HG02943 (cell line): ENCODE results near the gene CEP112.

Source experiments
- ATAC-seq: cut with Tn5 transposase; IDR thresholded peaks from one replicate; pipeline ENCODE4 v1.9.1; 2021; ENCODE audit warnings: mild to moderate bottlenecking, low read depth, moderate library complexity; ENCODE audit not compliant: unreplicated experiment

The CEP112 gene

GRCh38 chr17:65628644-65629036 is 563.3 kb downstream of the CEP112 start:
- ATAC-seq = no peak

- no peak for ATAC-seq
Measured at GRCh38 chr17:65627891-65628643, 563.9 kb downstream of the CEP112 start.

GRCh38 chr17:65627108-65627507 is 564.8 kb downstream of the CEP112 start:
- ATAC-seq = no peak

GRCh38 chr17:65626451-65626850 is 565.5 kb downstream of the CEP112 start:
- no peak for ATAC-seq

GRCh38 chr17:65618516-65618915 is 573.4 kb downstream of the CEP112 start:
- ATAC-seq = no peak

- no peak for ATAC-seq
Measured at GRCh38 chr17:65617496-65617895, 574.4 kb downstream of the CEP112 start.

GRCh38 chr17:65609749-65610148 is 582.2 kb downstream of the CEP112 start:
- no peak for ATAC-seq

GRCh38 chr17:65609286-65609685 is 582.6 kb downstream of the CEP112 start:
- ATAC-seq = no peak

GRCh38 chr17:65604070-65604469 is 587.9 kb downstream of the CEP112 start:
- no peak for ATAC-seq

GRCh38 chr17:65601881-65602280 is 590.1 kb downstream of the CEP112 start:
- ATAC-seq = no peak

GRCh38 chr17:65601145-65601544 is 590.8 kb downstream of the CEP112 start:
- ATAC-seq = no peak

GRCh38 chr17:65600518-65600917 is 591.4 kb downstream of the CEP112 start:
- no peak for ATAC-seq

- no peak for ATAC-seq
Measured at GRCh38 chr17:65599650-65600049, 592.3 kb downstream of the CEP112 start.

- ATAC-seq = no peak
Measured at GRCh38 chr17:65598746-65599145, 593.2 kb downstream of the CEP112 start.

- ATAC-seq = no peak
Measured at GRCh38 chr17:65595071-65595656, 596.8 kb downstream of the CEP112 start.

GRCh38 chr17:65593855-65594845 is 597.8 kb downstream of the CEP112 start:
- ATAC-seq = no peak

- ATAC-seq = no peak
Measured at GRCh38 chr17:65593092-65593854, 598.7 kb downstream of the CEP112 start.

- ATAC-seq = no peak
Measured at GRCh38 chr17:65592125-65592965, 599.6 kb downstream of the CEP112 start.

- no peak for ATAC-seq
Measured at GRCh38 chr17:65589321-65589720, 602.6 kb downstream of the CEP112 start.
